Measurements from ENCODE around the gene MED12L.

GRCh38 chr3:151196434-151196833, 111.0 kb downstream of the MED12L start:
- TF ChIP-seq CTCF (IDR thresholded peaks at IDR 0.05) (no peak), POLR2A (IDR thresholded peaks at IDR 0.05) (no peak)

All from esophagus squamous epithelium (tissue), 4 donors.